ENCODE data around the gene SYT1.

DNA sequence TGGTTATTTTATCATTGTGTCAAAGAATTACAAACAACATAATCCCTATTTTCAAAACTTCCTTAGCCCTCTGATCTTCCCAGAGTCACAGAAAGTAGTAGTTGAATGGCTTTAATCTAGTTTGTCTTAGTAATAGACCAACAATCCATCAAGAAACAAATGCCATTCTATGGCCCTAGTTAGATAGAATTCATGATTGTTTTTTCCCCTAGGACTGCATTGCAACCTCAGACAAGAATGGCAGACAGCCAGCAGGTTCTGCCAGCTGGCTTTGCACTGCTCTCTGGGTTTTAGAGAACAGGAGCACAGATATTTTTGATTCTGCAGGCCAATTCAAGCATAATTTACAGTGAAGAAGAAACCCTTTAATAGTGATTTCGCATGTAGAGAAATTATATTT, 33.8 kb downstream of the SYT1 start:
- TF ChIP-seq, protein P1, sequence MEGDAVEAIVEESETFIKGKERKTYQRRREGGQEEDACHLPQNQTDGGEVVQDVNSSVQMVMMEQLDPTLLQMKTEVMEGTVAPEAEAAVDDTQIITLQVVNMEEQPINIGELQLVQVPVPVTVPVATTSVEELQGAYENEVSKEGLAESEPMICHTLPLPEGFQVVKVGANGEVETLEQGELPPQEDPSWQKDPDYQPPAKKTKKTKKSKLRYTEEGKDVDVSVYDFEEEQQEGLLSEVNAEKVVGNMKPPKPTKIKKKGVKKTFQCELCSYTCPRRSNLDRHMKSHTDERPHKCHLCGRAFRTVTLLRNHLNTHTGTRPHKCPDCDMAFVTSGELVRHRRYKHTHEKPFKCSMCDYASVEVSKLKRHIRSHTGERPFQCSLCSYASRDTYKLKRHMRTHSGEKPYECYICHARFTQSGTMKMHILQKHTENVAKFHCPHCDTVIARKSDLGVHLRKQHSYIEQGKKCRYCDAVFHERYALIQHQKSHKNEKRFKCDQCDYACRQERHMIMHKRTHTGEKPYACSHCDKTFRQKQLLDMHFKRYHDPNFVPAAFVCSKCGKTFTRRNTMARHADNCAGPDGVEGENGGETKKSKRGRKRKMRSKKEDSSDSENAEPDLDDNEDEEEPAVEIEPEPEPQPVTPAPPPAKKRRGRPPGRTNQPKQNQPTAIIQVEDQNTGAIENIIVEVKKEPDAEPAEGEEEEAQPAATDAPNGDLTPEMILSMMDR (IDR thresholded peaks at IDR 0.05) = no peak
- no peak for TF ChIP-seq POLR2A (IDR thresholded peaks at IDR 0.05)

Data from prostate gland (tissue), 2 donors.